ENCODE results near the gene SLC25A5. TPM values are rescaled to one million over a fixed set of nuclear protein-coding genes. Genes with fewer than 3 reads are reported as not detected.
"Not testable (repeated sequence)": the region's sequence is repeated elsewhere in the genome, so short reads cannot be mapped to it uniquely, and the experiment has no call there.

SLC25A5 gene
- total RNA-seq, result 1,000 to 10,000 TPM; 1,116 to 1,323 TPM
- long read RNA-seq, transcript SLC25A5-201 (4 exons, 1,274 nt), result major isoform, 2,338 of 2,479 reads
- long read RNA-seq, partial matches to known transcripts, result 113 of 2,479 reads
- long read RNA-seq, other reads (novel, unspliced or antisense), result 27 of 2,479 reads

DNA sequence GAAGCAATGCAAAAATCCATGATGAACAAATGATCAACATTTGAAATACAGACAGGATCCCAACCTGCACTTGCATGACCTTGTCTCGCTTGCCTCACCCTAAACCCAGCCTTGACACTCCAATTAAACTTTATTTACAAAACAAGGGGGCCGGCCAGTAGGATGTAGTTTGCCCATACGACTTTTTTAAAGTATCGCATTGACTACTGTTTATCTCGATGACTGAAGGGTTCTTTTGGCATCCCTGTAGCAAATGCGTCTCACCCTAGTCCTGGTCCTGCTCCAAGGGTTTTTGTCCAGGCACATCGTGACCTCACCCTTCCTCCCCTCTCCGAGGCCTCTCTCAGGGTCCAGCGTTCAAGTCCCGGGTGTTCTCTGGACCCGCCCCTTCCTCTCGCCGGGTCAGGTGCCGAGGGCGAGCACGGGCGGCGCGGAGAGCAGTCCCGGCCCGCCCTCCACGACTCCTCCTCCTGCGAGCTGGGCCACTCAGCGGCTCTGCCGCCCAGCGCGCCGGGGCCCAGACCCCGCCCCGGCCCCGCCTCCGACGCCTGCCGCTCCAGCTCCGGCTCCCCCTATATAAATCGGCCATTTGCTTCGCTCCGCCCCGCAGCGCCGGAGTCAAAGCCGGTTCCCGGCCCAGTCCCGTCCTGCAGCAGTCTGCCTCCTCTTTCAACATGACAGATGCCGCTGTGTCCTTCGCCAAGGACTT is at the start of gene SLC25A5:
TSS of gene SLC25A5 (plus strand) at position 603 of the 709 bp plus-strand sequence. CDS start at position 675, 72 bp downstream.
- DNase-seq (peak; percentile 82 to 86), ATAC-seq (peak; percentile 81)
- intact Hi-C loops (cut with DNase I, micrococcal nuclease), result no loop called here

DNA sequence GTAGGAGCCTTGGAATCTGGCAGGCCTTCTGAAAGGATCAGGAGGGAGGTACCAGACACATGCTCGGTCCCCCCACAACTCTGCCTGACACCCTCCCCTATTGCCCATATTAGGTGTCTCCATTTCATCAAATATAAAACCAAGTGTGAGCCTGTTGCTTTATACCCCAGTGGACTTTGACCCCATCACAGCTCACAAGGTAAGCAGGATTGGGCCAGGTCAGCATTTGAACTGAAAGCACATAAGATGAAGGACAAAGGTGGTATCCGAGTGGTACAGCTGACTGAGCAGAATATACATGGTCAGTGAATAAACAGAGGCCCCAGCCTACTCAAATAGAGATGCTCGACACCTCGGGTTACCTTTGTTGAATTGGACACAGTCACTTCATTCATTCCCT is 49.1 kb upstream of the SLC25A5 start:
- DNase-seq, result peak in 1 of 2 donors; percentile 11
- intact Hi-C loops (cut with DNase I, micrococcal nuclease), result no loop called here
- peak; percentile 87 for ATAC-seq

DNA sequence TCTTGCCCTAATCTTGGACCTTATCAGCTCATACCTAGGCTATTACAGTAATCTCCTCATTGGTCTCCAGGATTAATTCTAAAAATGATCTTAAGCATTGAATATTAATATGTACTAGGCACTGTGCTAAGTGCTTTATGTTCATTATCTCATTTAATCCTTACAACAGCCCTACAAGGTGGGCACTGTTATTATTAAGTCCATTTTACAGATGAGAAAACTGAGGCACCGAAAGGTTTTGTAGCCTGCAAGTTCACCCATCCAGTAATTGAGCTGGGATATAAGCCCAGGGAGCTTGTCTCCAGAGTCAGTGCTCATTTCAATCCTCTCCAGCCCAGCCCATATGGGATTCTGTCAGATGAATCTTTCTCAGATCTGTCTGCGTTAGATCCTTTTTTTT is 48.3 kb upstream of the SLC25A5 start:
- DNase-seq (no peak), ATAC-seq (no peak)
- intact Hi-C loops (cut with DNase I, micrococcal nuclease), result no loop called here

DNA sequence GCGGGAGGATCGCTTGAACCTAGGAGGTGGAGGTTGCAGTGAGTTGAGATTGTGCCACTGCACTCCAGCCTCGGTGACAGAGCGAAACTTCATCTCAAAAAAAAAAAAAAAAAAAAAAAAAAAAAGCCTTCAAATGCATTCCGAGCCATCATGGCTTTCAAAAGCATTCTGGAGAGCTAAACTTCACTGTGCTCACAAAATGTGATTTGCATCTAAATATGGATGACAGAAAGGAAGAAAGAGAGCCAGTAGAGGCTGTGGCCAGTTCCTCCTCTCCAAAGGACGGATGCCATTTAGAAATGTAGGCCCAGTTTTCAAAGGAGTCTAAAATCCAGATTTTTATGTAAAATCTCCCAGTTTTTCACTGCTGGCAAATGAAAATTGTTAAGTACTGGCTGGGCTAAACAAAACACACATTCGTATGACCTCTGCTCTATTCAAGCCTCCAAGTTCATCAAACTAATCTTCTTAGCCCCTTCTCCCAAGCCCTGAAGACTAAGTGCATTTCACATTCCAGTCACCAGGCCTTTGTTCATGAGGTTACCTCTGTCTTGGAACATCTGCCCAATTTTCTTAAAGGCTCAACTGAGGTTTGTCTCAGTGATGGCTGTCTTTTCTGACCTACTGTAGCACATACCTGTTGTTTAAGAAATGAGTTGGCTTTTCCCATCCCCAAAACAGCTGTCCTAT is 47.1 kb upstream of the SLC25A5 start:
- ATAC-seq (no peak), DNase-seq (no peak)
- intact Hi-C loops (cut with DNase I, micrococcal nuclease), result no loop called here

DNA sequence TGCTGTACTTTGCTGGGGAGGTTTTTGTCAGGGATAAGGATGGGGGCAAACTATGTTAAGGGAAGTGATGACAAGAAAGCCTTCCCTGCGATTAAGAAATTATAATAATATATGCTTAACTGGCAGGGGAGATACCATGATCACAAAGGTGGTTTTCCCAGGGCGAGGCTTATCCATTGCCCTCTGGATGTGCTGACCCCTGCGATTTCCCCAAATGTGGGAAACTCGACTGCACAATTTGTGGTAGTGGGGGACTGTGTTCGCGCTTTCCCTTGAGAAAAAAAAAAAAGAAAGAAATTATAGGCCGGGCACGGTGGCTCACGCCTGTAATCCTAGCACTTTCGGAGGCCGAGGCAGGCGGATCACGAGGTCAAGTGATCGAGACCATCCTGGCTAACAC is 44.6 kb upstream of the SLC25A5 start:
- intact Hi-C loops (cut with DNase I, micrococcal nuclease), result no loop called here
- DNase-seq (no peak), ATAC-seq (no peak)

DNA sequence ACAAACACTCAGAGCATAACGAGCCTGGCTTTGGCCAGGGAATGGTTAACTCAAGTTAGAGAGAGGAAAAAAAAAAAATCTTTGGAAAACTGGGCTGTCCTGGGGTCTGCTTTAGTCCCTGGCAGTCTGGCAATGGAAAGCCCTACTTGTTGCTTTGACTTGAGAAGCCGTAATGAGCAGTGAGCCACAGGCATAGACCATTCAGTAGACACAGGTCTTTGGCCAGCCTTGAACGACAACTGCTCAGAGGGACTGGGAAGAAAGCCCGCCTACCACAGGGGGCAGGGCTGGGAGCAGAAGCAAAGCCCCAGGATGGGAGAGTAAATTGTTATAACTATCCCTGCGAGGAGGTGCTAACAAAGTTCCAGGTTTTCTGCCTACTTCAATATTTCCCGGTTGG is 43.2 kb upstream of the SLC25A5 start:
- intact Hi-C loops (cut with DNase I, micrococcal nuclease), result no loop called here
- DNase-seq (no peak), ATAC-seq (no peak)

DNA sequence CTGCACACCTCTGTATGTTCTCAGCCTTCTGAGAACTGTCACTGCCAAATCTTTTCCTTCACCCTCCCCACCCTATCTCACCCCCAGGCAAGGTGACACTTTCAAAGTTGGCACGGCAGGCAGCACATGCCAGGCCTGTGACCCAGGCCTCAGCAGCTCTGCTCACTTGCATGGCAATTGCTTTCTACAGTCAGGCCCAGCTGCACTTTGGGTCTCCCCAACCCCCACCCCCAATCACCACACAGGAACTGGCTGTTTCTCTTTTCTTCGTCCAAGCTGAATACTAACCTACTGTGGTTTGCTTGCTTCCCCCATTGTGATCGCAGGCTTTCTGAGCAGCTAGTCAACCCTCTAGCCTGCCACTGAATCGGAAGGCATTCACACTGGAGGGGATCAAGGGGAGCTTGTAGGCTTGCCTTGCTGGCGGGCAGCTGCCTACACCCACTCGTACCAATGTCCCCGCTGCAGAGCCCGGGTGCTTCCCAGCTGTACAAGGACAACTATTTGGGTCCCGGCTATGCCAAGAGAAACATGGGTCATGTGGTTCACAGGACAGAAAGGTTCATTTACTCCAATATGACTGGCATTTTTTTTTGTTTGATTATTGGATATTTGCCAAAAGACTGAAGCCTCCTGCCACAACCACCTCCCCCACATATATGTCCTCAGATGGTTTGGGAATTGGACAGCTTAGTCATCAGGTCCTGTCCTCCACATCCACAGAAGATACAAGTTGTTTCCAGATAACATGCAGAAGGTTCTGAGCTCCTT is 41.0 kb upstream of the SLC25A5 start:
- intact Hi-C loops (cut with DNase I, micrococcal nuclease), result no loop called here
- DNase-seq (peak in 1 of 2 donors; percentile 26), ATAC-seq (peak; percentile 19)

DNA sequence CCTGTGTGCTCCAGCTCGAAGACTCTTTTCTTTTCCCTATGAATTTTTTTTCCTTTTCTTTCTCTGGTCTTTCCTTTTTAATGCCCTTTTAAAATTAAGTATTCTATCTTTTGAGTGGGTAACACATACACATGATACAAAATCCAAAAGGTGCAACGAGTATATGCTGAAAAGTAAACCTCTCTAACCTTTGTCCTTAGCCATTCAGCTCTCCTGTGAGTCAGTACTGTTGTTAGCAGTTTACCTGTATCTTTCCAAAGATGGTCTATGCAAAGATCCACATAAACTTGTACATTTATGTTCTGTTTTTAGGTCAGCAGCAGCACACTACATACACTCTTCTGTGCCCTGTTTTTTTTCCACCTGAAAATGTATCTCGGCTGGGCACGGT is 40.5 kb upstream of the SLC25A5 start:
- DNase-seq, result no peak
- no peak for ATAC-seq
- intact Hi-C loops (cut with DNase I, micrococcal nuclease), result no loop called here

DNA sequence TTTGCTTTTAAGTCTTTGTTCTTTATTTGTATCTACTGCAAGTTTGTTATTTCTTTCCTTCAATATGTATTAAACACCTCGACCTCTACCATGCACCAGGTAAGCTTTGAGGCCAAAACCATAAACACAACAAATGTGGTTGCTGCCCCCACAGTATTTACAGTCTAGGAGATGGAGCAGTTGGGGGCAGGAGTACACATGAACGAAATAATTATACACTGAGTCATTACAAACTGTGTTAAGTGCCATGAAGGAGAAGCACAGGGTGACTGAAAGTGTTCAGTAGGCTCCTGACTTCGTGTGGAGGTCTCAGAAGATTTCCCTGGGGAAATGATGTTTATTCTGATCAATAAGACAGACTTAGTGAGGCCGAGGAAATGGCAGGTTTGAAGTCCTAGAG is 38.8 kb upstream of the SLC25A5 start:
- intact Hi-C loops (cut with DNase I, micrococcal nuclease), result no loop called here
- no peak for ATAC-seq
- DNase-seq, result no peak

DNA sequence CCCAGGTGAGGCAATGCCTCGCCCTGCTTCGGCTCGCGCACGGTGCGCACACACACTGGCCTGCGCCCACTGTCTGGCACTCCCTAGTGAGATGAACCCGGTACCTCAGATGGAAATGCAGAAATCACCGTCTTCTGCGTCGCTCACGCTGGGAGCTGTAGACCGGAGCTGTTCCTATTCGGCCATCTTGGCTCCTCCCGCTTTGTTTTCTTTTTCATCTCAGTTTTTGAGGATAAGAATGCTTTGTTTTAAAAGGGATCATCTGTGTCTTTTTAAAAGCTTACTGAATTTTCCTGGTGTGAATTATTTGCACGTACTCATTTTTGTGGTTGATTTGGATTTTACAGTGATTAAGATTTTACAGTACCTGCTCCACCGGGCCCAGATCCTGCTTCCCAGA is 26.9 kb upstream of the SLC25A5 start:
- DNase-seq; ATAC-seq; intact Hi-C loops (cut with DNase I, micrococcal nuclease): not testable (repeated sequence)

DNA sequence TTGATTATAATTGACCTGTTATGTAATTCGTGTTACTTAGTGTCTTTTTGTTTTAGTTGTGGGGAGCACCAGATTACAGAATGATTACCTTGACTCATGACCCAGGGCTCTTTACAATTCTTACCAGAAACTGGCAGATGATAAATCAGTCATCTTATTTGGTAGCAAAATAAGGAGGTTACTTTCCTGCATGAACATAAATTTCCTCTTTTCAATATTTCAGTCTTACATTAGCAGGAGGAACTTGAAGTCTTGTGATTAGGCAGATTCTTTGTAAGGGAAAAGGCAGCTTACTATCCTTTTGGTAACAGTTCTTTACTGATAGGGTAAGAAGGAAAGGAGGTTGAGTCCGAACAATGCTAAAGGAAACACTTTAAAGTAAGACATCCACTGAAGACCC is 26.0 kb upstream of the SLC25A5 start:
- intact Hi-C loops (cut with DNase I, micrococcal nuclease), result no loop called here
- DNase-seq, result no peak
- ATAC-seq, result no peak

DNA sequence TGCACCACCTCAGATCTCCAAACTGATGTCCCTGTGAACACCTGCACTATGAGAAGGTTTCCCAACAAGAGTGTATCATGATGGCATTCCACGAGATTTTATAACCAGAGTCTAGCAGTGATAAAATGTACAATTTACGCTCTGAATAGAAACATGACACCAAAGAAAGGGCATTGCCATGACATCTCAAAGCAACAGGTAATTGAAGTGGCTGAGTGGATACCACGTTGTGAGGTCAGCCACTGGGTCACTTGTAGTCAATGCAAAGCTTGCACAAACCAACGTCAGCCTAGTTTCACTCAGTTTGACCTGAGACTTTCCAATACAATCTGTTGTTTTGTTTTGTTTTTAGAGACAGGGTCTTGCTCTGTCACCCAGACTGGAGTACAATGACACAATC is 15.0 kb upstream of the SLC25A5 start:
- ATAC-seq (no peak), DNase-seq (no peak)
- intact Hi-C loops (cut with DNase I, micrococcal nuclease), result no loop called here

DNA sequence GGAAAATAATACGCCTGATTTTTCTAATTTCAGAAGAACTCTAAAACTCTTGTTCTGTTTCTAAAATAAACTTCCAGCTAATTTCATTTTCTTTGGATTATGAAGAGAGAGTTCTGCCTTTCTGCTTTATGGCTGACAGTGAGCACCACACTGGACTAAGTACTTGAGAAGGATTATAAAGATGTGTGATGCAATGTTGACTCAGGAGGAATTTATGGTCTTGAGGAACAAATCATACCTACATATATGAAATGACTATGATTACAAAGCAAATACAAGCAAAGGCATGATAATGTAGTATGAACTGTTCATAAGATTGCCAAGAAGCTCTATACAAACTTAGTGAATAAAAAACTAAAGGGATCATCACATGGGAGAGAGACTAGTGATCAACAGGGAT is 13.0 kb upstream of the SLC25A5 start:
- intact Hi-C loops (cut with DNase I, micrococcal nuclease), result no loop called here
- DNase-seq, result no peak
- ATAC-seq, result peak; percentile 90

DNA sequence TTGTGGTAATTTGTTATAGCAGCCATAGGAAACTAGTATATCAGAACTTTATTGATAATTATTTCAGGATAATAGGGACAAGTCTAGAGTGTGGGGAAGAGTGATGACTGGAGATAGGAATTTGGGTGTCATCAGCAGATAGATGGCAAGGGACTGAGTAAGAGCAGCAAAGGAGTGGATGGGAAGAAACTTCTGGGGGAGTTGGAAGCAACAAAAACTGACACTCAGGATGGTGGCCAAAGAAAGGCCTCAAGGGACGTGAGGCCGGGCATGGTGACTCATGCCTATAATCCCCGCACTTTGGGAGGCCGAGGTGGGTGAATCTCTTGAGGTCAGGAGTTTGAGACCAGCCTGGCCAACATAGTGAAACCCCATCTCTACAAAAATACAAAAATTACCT is 9.1 kb upstream of the SLC25A5 start:
- no peak for DNase-seq
- intact Hi-C loops (cut with DNase I, micrococcal nuclease), result no loop called here
- no peak for ATAC-seq

DNA sequence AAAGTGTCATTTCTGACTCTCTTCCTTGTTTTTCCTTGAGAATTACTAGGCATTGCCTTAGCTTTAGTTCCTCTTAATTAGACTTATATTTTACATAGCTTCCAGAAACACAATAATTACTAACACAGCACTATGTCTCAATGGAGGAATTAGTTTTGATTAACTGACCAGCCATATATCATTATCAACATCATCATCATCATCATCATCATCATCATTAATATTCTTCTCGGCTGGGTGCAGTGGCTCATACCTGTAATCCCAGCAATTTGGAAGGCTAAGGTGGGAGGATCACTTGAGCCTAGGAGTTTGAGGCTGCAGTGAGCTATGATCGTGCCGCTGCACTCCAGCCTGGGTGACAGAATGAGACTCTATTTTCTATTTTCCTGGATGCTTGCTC is 2.7 kb upstream of the SLC25A5 start:
- ATAC-seq (no peak), DNase-seq (no peak)
- intact Hi-C loops (cut with DNase I, micrococcal nuclease), result no loop called here

DNA sequence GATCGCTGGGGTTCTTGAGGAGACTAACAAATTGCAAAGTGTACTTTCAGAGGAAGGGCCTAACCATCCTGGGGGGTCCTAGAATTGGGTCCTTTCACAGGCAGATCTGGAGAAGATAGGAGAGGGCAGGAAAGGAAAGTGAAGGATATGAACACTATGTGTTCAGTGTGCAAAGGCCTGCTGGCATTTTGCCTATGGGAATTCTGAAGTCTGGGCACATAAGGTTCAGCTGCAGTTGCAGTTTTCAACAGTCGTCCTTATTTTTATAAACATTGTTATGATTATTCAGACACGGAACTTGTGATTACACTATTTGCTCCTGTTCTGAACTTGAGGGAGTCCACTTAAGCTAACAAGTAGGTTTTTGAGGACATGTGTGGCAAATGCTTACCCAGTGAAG is 1.3 kb upstream of the SLC25A5 start:
- ATAC-seq, result no peak
- DNase-seq, result no peak

DNA sequence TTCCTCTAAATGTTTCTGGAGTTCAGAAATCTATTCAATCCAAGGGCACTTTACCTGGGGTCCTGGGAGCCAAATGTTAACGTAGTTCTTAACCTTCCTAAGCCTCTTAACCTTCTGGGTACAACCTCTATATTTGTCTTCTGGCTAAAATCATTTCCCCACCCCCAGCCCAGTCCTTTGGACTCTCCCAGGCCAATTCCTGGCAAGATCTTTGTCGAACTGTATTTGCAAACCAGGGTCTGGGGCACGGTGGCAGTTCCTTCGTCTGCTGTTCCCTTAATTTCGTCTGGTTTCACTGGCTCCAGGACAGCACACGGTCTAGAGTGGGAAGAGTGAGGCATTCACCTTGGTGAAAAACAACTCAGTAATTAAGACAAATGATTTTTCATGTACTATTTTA is 811 bp upstream of the SLC25A5 start:
- DNase-seq (no peak), ATAC-seq (no peak)
- intact Hi-C loops (cut with DNase I, micrococcal nuclease), result no loop called here

More for the DNA sequence above, 1.3 kb upstream of the SLC25A5 start:
- intact Hi-C loops (cut with DNase I, micrococcal nuclease), result no loop called here

DNA sequence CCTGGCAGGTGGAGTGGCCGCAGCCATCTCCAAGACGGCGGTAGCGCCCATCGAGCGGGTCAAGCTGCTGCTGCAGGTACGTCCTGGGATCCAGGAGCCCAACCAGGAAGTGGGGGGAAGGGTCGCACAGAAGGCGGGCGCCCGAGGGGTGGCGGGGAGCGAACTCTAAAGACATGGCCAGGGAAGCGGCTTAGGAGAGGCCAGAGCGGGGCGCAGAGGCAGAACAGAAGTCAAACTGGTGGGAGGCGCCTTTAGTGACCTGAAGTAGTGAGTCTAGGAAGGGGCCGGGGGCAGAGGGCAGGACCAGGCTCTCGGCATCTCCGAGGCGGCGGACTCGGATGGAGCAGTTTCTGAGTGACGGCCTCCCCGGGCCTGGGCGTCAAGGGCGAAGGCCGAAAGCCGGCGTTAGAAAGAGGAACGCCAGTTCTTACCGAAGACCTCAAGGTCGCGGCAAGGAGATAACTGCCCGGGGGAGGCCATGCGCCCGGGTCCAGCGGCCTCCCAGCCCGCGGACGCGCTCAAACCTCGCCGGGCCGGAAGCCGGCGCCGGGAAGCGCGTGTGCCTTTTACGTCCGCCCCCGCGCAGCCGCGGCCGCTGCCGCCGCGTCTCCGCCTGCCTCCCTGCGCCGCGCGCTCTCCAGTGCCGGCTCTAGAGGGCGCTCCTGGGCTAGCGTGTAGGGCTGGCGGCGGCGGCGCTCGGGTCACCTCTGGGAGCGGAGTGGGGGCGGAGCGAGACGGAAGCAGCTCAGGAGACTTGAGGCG is 488 bp downstream of the SLC25A5 start:
- intact Hi-C loops (cut with DNase I, micrococcal nuclease), result no loop called here
- ATAC-seq (peak; percentile 77), DNase-seq (peak; percentile 87 to 94)

DNA sequence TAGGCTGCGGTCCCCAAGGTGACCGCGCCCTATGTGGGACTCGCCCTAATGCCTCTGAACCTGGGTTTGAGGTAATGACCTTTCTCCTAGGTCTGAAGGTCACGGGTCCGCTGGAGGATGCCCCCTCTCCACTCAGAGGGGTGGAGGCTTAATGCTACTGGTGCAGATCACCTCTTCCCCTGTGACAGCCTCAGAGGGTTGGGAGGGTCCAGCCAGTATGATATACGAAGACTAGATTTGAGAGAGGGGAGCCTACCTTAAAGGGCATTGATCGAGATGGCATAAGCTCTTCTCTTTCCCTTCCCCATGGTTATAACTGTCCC is 1.0 kb downstream of the SLC25A5 start:
- intact Hi-C loops (cut with DNase I, micrococcal nuclease), result no loop called here
- no peak for ATAC-seq

More for the DNA sequence above, 1.0 kb downstream of the SLC25A5 start:
- no peak for DNase-seq

Measured in left colon (tissue), 2 donors.